Dermis microvascular lymphatic vessel endothelial cell (primary cell): Measurements from ENCODE around the gene MAPRE3. TPM values are rescaled to one million over a fixed set of nuclear protein-coding genes. Genes with fewer than 3 reads are reported as not detected.

Experiments
- DNase-seq, 2 donors: peaks; one replicate each; pipeline versions ENCODE4 v3.0.0 to v3.0.0-alpha.2; 2010; ENCODE audit warnings: low read depth in 2 of 2
- total RNA-seq: library from RNA; depleted of rRNA; stranded (reverse); fragments of >200 nt; gene quantifications from 2 replicates; pipeline ENCODE4 v1.2.1, GENCODE V29; 2014

Gene MAPRE3
- total RNA-seq, 1 donor from 2014 or later: 0.64 TPM

- DNase-seq: peak; percentile 80 to 81
Measured at GRCh38 chr2:26982102-26982742, 11.8 kb downstream of the MAPRE3 start.

GRCh38 chr2:26983746-26984145 lies 13.3 kb downstream of the MAPRE3 start:
- DNase-seq: no peak

GRCh38 chr2:26985807-26986206 lies 15.4 kb downstream of the MAPRE3 start:
- DNase-seq: no peak

GRCh38 chr2:26986576-26986975 lies 16.1 kb downstream of the MAPRE3 start:
- DNase-seq: no peak

GRCh38 chr2:26988058-26988860 lies 17.8 kb downstream of the MAPRE3 start:
- DNase-seq: no peak

GRCh38 chr2:26989156-26989555 lies 18.7 kb downstream of the MAPRE3 start:
- DNase-seq: no peak

- DNase-seq: no peak
Measured at GRCh38 chr2:26991717-26992116, 21.3 kb downstream of the MAPRE3 start.

- no peak for DNase-seq
Measured at GRCh38 chr2:26993768-26994167, 23.3 kb downstream of the MAPRE3 start.

GRCh38 chr2:26994983-26995382 lies 24.5 kb downstream of the MAPRE3 start:
- DNase-seq: no peak

- DNase-seq: no peak
Measured at GRCh38 chr2:26997394-26997793, 27.0 kb downstream of the MAPRE3 start.

- DNase-seq: no peak
Measured at GRCh38 chr2:26998323-26998722, 27.9 kb downstream of the MAPRE3 start.

- no peak for DNase-seq
Measured at GRCh38 chr2:27000228-27000627, 29.8 kb downstream of the MAPRE3 start.

GRCh38 chr2:27000995-27001394 lies 30.6 kb downstream of the MAPRE3 start:
- DNase-seq: no peak

GRCh38 chr2:27001950-27002349 lies 31.5 kb downstream of the MAPRE3 start:
- no peak for DNase-seq

GRCh38 chr2:27003007-27003406 lies 32.6 kb downstream of the MAPRE3 start:
- DNase-seq: no peak

GRCh38 chr2:27003857-27004256 lies 33.4 kb downstream of the MAPRE3 start:
- DNase-seq: peak in 1 of 2 donors; percentile 48

GRCh38 chr2:27006602-27007415 lies 36.4 kb downstream of the MAPRE3 start:
- no peak for DNase-seq

GRCh38 chr2:27007416-27008374 lies 37.3 kb downstream of the MAPRE3 start:
- peak in 1 of 2 donors; percentile 27 for DNase-seq

GRCh38 chr2:27008678-27009077 lies 38.2 kb downstream of the MAPRE3 start:
- no peak for DNase-seq

- DNase-seq: no peak
Measured at GRCh38 chr2:27009083-27009482, 38.6 kb downstream of the MAPRE3 start.

GRCh38 chr2:27009716-27010115 lies 39.3 kb downstream of the MAPRE3 start:
- no peak for DNase-seq
